Measurements from ENCODE around the gene TXNRD1.
"Not testable (repeated sequence)": the region's sequence is repeated elsewhere in the genome, so short reads cannot be mapped to it uniquely, and the experiment has no call there.

TXNRD1 gene

DNA sequence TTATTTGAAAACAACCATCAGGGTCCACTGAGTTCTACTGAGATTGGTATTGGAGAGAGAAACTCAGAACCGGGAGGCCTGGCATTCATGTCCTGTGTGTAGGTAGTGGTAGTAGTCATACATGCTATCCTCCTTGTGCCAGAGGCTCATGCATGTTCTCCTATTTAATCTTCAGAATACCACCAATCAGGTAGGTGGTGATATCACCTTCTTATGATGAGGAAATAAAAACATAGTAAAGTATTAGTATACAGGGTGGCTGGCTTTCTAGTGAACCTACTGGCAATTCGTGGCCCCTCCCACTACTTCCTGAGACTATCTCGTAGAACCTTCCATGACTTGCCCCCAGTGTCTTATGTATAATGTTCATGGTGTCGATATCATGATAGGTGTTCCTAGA is 47.4 kb downstream of the TXNRD1 start:
- H3K4me3 ChIP-seq (ENCODE audit: control insufficient read depth, low read depth, low read length) = no peak overlapping the region
- TF ChIP-seq, protein P1, sequence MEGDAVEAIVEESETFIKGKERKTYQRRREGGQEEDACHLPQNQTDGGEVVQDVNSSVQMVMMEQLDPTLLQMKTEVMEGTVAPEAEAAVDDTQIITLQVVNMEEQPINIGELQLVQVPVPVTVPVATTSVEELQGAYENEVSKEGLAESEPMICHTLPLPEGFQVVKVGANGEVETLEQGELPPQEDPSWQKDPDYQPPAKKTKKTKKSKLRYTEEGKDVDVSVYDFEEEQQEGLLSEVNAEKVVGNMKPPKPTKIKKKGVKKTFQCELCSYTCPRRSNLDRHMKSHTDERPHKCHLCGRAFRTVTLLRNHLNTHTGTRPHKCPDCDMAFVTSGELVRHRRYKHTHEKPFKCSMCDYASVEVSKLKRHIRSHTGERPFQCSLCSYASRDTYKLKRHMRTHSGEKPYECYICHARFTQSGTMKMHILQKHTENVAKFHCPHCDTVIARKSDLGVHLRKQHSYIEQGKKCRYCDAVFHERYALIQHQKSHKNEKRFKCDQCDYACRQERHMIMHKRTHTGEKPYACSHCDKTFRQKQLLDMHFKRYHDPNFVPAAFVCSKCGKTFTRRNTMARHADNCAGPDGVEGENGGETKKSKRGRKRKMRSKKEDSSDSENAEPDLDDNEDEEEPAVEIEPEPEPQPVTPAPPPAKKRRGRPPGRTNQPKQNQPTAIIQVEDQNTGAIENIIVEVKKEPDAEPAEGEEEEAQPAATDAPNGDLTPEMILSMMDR (conservative IDR thresholded peaks at IDR 0.05; ENCODE audit: control insufficient read depth, insufficient read depth, low read depth, low read length) = no peak
- DNase-seq (ENCODE audit: low read depth) = no peak

DNA sequence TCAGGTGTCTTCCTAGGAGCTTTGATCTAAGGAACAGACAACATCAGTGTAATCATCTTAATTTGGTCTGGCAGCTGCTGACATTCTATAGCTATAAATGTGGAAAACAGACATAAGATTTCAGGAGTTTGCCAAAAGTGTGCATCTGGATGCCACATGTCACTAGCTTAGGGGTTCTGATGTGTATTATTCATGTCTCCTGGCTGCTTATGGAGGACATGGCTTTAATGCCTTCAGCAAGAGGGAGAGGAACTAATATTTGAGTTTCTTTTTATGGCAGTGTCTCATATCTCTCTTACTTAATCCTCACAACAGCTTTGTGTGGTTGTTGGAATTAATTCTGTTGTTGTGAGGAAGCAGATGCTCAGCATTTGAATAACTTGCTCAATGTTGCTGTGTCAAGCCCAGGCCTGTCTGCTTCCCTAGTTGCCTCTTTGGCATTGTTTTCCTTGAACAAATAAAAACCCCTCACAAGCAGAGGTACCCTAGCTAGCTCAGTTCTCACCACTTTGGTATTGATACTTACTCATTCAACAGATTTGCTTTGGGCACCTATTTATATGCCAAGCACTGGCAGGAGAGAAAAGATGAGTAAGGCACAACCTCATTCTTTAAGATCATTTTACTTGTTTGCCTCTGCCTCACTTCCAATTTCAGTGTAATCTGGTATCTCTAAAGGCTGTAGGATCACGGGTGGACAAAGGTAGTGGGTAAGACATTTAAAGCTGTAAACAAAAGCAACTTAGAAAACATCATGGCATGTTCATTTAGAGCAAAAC is 48.2 kb downstream of the TXNRD1 start:
- H3K4me3 ChIP-seq (ENCODE audit: control insufficient read depth, low read depth, low read length) = no peak overlapping the region
- peak; percentile 91 for DNase-seq (ENCODE audit: low read depth)
- TF ChIP-seq, protein P1 (conservative IDR thresholded peaks at IDR 0.05; ENCODE audit: control insufficient read depth, insufficient read depth, low read depth, low read length) = no peak

DNA sequence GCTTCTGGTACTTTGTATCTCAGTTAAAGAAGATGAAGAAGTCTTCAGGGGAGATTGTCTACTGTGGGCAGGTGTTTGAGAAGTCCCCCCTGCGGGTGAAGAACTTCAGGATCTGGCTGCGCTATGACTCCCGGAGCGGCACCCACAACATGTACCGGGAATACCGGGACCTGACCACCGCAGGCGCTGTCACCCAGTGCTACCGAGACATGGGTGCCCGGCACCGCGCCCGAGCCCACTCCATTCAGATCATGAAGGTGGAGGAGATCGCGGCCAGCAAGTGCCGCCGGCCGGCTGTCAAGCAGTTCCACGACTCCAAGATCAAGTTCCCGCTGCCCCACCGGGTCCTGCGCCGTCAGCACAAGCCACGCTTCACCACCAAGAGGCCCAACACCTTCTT is 49.9 kb downstream of the TXNRD1 start:
- not testable (repeated sequence) for H3K4me3 ChIP-seq (ENCODE audit: control insufficient read depth, low read depth, low read length); DNase-seq (ENCODE audit: low read depth)

DNA sequence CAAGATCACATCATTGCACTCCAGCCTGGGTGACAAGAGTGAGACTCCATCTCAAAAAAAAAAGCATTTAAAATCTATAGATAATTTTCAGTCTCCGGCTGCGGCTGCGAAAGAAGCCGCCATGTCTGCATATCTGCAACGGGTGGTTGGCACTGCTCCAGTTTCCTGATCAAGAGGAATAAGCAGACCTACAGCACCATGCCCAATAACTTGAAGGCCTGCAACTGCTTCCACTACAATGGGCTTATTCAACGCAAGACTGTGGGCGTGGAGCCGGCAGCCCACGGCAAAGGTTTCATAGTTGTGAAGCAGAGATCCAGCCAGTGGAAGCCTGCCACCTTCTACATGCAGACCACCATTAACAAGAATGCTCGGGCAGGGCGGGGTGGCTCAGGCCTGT is 57.4 kb downstream of the TXNRD1 start:
- no peak overlapping the region for H3K4me3 ChIP-seq (ENCODE audit: control insufficient read depth, low read depth, low read length)
- TF ChIP-seq, protein P1 (conservative IDR thresholded peaks at IDR 0.05; ENCODE audit: control insufficient read depth, insufficient read depth, low read depth, low read length) = no peak
- no peak for DNase-seq (ENCODE audit: low read depth)

DNA sequence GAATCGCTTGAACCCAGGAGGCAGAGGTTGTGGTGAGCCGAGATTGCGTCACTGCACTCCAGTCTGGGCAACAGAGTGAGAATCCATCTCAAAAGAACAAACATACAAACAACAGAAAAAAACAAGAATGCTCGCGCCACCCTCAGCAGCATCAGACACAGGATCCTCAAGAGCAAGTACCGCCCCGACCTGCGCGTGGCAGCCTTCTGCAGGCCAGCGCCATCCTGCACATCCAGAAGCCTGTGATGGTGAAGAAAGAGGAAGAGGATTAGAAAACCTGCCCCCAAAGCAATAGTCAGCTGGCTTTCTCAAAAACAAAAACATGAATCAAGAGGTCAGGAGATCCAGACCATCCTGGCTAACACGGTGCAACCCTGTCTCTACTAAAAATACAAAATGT is 57.9 kb downstream of the TXNRD1 start:
- TF ChIP-seq, protein P1 (conservative IDR thresholded peaks at IDR 0.05; ENCODE audit: control insufficient read depth, insufficient read depth, low read depth, low read length) = no peak
- H3K4me3 ChIP-seq (ENCODE audit: control insufficient read depth, low read depth, low read length) = no peak overlapping the region

DNA sequence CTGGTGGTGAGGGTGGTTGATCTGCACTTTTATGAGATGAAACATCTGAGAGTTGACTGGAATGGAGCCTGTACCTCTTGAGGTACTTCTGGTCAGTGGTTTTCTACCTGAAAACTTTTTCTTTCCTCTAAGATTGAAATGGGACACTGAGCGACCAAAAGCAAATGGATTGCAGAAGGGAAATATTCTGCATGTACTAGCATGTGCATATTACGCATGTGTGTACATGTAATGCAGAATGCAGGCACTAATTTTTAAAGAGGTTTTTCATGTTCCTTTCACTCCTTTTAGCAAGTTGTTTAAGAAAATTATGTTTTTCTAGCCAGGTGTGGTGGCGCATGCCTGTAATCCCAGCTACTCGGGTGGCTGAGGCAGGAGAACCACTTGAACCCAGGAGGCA is 59.2 kb downstream of the TXNRD1 start:
- no peak overlapping the region for H3K4me3 ChIP-seq (ENCODE audit: control insufficient read depth, low read depth, low read length)
- no peak for DNase-seq (ENCODE audit: low read depth)
- TF ChIP-seq, protein P1 (conservative IDR thresholded peaks at IDR 0.05; ENCODE audit: control insufficient read depth, insufficient read depth, low read depth, low read length) = no peak

More for the DNA sequence above, 57.9 kb downstream of the TXNRD1 start:
- no peak for DNase-seq (ENCODE audit: low read depth)

DNA sequence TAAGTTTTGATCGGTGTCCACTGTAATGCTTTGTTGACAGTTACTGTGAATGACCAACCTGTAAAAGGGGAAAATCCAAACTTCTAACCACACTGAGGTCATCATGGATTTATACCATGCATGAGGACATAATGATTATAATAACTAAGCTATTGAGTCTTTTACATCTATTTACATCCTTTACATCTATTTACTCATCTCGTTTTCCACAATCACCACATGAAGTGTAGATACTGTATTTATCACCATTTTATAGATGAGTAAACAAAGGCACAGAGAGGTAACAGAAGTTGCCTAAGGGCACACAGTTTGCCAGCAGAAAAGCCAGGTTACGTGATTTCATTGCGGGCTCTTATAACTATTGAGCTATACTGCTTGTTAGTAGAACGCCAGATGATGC is 60.1 kb downstream of the TXNRD1 start:
- TF ChIP-seq, protein P1 (conservative IDR thresholded peaks at IDR 0.05; ENCODE audit: control insufficient read depth, insufficient read depth, low read depth, low read length) = no peak
- DNase-seq (ENCODE audit: low read depth) = no peak
- H3K4me3 ChIP-seq (ENCODE audit: control insufficient read depth, low read depth, low read length) = no peak overlapping the region
